SH-SY5Y (cell line): ENCODE measurements around the gene ATG7.

Experiments used
- GATA2 ChIP-seq: IDR thresholded peaks from 2 replicates; pipeline ENCODE4 v1.6.1; 2011; ENCODE audit warnings: mild to moderate bottlenecking, low read depth, low read length
- GATA3 ChIP-seq: IDR thresholded peaks from 2 replicates; pipeline ENCODE4 v1.6.1; 2011; ENCODE audit warnings: low read depth, mild to moderate bottlenecking, low read length, moderate library complexity

DNA sequence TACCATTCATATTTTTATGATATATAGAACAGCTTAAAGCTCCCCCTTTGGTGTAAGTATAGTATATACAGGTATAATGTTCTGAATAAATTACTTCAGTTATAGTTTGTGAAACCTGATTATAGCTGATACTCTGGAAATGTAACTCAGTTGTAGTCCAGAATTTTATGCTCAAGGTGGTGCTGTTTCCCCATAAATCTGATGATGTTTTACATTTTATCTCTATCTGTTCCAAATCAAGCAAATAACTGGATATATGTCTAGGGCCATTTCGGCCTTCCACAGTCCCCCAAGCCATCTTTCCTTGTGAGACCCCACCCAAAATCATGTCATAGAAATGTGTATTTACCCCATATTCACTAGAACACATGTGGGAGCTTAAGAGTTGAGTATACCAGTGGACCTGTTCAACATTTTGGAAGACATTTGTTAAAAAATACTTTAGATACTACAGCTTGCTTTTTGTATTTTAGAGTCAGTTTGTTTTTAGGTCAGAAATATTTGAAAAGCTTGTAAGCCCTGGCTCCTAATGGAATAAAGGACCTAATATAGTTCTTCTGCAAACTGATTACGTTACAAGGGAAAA is 107.1 kb downstream of the ATG7 start:
- TF ChIP-seq GATA2 (peak; percentile 44; the same call in 1 of the 2 replicates), GATA3 (peak; percentile 43; the same call in 1 of the 2 replicates)
